Measurements from ENCODE around the gene SH3PXD2B.

DNA sequence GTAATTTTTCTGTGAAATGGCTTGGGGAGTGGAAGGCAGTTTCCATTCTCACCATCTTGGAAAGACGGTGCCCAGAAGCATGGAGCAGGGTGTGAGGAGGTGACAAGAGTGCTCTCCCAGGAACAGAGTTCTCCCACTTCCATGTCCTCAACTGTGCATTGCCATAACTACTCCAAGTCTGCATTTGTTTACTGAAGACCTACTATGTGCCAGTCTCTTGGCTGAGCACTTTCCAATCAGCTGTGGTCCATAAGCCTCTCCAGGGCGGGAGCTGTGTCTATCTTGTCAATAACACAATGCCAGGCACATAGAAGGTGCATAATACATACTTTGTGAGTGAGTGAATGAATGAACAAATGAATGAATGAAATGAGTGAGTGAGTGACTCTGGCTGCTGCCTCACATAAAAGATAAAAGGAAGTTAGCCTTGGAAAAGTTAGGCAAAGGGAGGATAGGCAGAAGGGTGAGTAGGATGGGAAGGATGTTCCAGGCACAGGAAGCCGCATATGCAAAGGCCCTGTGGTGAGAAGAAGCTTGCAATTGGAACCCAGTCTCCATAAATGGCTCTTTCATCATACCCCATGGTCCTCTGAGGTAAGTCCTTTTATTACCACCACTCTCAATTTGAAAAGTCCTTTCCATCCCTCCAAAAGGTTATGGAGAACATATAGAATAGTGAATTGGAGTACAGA lies 31.3 kb upstream of the SH3PXD2B start:
- TF ChIP-seq, protein P1, sequence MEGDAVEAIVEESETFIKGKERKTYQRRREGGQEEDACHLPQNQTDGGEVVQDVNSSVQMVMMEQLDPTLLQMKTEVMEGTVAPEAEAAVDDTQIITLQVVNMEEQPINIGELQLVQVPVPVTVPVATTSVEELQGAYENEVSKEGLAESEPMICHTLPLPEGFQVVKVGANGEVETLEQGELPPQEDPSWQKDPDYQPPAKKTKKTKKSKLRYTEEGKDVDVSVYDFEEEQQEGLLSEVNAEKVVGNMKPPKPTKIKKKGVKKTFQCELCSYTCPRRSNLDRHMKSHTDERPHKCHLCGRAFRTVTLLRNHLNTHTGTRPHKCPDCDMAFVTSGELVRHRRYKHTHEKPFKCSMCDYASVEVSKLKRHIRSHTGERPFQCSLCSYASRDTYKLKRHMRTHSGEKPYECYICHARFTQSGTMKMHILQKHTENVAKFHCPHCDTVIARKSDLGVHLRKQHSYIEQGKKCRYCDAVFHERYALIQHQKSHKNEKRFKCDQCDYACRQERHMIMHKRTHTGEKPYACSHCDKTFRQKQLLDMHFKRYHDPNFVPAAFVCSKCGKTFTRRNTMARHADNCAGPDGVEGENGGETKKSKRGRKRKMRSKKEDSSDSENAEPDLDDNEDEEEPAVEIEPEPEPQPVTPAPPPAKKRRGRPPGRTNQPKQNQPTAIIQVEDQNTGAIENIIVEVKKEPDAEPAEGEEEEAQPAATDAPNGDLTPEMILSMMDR (IDR thresholded peaks at IDR 0.05), result no peak
- no peak for TF ChIP-seq POLR2A (IDR thresholded peaks at IDR 0.05)

All from thyroid gland (tissue), 4 donors.